Measurements from ENCODE around the gene SPON1. TPM values are rescaled to one million over a fixed set of nuclear protein-coding genes. Genes with fewer than 3 reads are reported as not detected.
"Not testable (repeated sequence)": the region's sequence is repeated elsewhere in the genome, so short reads cannot be mapped to it uniquely, and the experiment has no call there.

The SPON1 gene
- polyA plus RNA-seq, 1 donor = 76.3 TPM

DNA sequence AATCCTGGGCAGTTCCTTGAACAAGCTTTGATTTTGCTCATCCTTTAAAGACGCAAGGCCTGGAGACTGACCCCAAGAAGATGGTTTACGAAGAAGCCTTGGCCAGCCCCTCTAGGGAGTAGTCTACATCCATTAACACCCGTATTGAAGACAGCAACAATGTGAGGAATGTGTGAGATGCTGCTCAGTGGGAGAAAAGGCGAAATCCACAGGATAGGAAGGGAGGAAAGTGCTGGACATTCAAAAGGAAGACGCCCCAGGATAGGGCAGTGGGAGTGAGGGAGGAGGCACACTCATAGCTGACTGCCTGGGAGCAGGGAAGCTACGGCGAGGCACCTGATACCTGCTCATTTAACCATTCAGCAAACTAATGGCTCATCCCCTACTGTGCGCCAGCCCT, 282.4 kb downstream of the SPON1 start:
- no peak for DNase-seq

DNA sequence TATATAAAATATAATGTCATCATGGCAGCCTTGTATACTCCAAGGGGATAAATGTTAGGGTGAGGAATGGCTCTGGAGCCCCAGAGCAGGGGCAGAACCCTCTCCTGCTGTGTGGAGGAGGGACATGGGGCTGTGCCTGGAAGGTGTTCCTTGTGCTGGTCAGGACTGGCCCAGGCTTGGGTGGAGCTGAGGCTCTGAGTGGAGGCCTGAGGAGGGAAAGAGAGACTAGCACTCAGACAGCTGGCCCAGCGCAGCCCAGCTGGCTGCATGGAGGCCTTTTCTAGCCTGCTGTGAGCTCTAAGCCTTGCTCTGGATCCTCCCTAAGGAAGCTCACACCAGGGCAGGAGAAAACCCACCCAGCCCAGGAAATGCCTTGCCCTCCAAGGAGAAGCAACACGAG, 282.9 kb downstream of the SPON1 start:
- no peak for DNase-seq

DNA sequence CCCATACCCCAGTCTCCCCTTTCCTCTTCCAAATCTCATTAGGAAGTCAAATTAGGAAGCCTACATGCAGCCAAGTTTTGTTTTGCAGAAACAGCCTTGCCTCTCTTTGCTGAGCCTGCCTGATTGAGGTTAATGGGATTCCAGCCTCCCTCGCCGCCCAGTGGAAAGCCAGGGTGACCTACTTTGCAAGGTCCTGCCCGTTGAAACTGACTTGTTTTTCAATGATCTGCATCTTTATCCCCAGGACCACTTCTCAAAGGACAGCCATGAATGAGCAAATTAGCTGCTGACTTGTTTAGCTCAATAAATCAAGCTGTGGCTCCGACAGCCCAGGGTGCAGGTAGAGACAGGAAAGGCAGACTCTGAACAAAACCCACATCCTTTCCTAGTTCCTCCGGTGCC, 286.1 kb downstream of the SPON1 start:
- peak; percentile 8 for DNase-seq

DNA sequence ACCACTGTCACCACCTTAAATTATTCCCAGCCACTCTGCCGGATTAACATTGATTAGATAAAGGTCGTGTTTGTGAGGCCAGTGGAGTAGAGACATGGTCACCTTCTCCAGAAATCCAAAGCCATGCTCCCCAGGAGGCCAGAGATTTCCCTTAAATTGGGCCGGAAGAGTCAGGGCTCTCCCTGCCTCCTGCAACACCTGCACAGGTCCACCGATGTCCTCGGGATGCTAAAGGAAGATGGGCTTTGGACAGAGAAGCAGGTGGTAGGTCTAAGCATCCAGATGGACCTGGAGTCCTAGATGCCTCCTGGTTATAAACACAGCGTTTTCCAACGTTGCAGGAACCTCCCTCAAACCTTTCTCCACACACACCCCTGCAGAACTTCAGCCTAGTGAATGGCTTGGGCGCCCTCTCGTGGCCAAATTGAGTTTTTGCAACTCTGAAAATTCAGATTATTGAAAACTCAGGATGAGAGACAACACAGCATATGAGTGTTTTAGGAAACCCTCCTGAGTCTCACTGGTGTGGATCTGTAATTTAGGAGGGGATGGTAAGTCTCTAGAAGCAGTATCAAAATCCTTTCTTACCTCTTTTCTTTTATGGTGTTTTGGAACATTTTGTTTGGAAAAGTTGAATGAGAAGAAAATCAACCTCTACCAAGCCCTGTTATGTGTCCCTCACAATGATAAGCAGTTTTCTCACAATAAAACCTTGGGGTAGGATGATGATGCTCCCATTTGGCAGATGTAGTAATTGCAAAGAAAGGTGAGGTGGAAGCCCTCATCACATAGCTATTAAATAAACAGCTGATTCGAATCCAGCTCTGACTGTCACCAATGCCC, 286.8 kb downstream of the SPON1 start:
- peak; percentile 60 for DNase-seq

DNA sequence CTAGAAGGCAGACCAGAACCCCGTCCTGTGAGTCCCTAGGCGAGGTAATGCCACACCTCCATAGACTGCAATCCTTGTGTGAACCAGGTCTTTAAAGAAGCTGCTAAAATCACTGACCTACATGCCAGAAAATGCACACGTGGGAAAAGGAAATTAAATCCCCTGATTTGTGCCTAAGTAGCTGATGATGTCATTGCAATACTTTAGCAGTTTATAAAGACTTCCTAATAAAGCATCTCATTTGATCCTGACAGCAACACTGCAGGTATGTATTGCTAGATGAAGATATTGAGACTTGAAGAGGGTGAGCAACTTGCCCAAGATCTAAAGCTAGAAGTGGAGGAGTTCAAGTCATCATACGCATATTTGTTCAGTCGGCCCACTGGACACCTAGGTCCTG, 289.2 kb downstream of the SPON1 start:
- no peak for DNase-seq

DNA sequence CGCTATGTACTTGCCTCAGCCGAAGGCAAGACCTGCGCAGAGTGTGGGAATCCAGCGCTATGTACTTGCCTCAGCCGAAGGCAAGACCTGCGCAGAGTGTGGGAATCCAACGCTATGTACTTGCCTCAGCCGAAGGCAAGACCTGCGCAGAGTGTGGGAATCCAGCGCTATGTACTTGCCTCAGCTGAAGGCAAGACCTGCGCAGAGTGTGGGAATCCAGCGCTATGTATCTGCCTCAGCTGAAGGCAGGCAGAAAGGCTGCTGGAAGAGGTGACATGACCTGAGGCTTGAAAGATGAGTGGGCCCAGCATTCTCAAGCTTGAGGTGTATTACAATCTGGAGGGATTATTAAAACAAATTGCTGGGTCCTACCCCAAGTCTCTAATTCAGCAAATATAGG, 290.0 kb downstream of the SPON1 start:
- not testable (repeated sequence) for DNase-seq

DNA sequence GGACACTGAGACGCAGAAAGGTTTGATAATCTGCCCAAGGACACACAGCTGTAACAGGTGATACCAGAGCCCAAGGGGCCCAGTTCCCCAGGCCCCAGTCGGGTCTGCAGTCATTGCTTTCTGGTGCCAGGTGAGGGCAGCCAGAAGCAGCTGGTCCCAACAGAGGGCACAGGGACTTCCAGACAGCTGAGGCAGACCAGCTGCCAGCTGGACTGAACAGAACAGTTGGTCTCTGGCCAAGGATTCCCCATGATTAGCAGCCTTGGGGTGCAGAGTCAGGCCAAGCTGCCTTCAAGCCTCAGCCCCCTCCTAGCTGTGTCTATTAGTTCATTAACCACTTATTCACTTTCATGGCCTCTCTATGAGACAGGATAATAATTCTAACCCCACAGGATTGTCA, 290.9 kb downstream of the SPON1 start:
- peak; percentile 10 for DNase-seq

DNA sequence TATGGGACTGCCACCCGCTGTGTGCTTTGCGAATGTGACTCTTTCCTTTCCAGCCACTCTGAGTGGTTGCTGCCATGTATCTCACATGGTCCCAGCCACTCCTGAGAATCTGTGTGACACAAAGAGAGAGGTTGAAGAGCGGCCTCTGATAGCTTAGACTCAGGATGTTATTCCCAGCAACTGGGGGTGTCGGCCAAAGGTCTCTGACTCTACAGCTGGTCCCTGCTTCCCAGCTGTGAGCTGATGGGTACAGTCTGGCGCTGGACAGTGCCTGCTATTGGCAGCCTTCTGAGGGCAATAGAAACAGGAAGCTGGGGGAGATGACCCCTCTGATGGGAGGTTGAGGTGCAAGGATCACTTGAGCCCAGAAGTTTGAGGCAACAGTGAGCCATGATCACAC, 291.3 kb downstream of the SPON1 start:
- no peak for DNase-seq

DNA sequence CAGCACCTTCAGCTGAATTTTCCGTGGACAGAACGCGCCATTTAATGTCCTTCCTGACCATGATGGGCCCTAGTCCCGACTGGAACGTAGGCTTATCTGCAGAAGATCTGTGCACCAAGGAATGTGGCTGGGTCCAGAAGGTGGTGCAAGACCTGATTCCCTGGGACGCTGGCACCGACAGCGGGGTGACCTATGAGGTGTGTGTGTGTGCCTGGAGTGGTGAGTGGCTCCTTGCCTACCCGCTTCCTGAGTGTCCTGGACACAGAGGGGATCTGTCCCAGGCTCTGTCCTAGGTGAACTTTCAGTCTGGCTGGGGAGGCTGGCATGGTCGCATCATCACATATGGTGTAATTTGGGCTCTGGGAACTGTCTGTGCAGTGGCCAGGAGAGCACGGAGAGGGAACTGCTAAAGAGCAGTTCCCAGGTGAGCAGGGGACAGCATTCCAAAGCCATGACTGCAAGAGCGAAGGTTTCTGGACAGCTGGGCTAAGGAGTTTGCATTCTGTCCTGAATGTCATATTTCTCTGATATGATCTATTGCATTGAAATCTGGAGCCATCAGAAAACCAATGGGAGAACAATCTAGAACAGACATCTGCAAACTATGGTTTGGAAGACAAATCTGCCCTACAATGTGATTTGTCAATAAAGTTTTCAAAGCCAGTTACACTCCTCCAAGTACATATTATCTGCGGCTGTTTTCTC, 292.2 kb downstream of the SPON1 start:
- DNase-seq = no peak

DNA sequence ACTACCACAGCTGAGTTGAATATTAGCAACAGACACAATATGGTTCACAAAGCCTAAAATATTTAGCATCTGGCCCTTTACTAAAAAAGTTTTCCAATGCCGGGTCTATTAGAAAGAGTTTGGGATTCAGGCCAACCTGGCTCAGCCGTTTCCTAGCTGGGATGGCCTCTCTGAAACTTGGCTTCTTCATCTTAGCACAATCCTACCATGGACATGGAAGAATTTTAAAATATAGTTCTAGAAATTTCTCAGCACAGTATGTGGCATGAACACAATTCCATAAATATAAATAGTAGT, 292.7 kb downstream of the SPON1 start:
- DNase-seq = no peak

DNA sequence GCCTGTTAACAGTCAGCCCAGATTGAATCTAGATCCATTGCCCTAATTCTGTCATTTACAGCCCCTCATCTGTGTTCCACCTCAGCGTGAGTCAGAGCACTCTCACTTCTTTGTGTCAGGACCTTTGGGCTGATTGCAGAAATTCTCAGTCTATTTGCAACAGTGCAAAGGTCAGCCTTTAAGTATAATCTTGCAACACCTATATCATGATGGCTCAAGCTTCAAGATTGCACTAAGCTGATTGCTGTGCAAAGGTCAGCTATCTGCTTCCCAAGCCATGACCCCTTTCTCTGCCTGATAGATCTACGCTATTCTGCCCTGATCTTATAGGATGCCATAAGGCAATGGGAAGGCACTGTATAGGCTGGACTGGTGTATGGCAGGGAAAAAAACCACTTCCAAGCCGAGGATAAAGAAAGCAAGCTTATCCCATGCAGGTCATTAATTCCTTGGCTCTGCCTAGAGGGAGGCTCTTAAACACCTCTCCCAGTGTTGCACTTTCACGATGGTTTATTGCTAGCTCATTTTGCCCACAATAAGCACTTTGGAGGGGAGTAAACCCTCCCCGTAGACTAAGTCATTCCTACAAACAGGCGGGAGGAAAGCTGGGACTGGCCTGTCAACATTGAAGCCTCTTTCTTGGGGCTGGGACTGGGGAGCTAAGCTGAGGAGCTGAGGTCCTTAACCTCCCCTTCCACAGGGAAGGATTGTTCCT, 295.9 kb downstream of the SPON1 start:
- DNase-seq = no peak

DNA sequence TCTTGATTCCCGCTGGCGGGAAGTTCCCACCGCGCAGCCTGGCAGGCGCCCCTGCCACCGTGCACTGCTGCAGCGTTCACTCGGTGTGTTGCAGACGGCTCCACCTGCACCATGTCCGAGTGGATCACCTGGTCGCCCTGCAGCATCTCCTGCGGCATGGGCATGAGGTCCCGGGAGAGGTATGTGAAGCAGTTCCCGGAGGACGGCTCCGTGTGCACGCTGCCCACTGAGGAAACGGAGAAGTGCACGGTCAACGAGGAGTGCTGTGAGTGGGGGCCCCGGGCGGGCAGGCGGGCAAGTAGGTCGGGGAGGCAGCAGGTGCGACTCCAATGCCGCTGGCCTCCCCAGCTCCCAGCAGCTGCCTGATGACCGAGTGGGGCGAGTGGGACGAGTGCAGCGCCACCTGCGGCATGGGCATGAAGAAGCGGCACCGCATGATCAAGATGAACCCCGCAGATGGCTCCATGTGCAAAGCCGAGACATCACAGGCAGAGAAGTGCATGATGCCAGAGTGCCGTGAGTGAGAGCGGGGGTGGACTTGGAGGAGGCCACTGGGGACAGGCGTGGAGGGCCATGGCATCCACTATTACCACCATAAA, 296.8 kb downstream of the SPON1 start:
- DNase-seq = no peak

DNA sequence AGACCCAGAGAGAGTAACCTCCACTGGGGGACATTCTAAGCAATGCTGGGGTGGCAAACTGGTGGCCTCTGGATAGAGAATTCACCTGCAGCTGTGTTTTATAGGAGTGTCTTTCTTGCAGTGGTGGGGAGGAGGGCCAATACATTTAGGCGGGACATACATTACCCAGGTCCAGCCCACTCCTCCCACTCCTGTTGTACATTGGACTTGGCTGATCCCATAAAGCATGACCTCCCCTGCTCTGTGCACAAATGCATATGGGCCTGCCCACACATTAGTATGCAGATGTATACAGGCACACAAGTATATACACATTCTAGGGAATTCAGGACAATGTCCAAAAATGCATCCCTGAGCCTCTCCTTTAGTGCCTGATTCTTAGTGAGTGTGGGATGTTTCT, 297.4 kb downstream of the SPON1 start:
- no peak for DNase-seq

DNA sequence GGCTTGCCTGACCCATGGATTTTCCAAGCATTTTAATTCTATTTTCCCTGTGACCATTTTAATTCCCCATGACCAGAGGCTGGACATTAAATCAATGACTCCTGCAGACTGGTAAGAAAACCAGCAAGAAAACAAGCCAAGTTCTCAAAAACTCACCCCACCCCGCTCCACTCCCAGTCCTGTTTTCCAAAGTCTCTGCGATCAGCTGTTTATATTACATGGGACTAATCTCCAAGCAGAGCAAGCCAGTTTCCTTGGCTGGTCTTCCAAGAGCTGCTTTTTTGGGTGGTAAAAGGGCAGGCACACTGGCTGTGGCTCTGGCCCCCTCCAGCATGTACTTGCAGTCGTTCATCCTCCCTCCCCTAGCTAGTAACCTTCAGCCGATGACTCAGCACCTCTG, 298.5 kb downstream of the SPON1 start:
- no peak for DNase-seq

DNA sequence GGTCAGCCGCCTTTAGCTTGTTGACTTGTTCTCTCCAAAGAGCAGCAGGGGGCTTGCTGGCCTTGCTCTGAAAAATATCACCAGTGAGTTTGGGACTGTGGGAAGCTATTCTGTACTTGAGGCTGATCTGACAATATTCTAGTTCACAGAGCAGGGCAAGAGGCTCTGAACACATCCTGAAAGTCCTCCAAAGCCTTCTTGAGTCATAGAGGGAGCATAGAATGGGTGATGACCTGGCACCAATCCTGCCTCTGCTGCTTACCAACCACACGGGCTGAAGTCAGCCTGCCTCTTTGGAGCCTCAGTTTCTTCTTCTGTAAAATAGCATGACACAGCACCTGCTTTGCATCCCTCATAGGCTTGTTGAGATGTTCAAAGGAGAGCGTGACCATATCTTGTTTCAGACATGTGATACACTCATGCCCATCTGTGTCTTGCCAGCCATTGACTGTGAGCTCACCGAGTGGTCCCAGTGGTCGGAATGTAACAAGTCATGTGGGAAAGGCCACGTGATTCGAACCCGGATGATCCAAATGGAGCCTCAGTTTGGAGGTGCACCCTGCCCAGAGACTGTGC, 299.8 kb downstream of the SPON1 start:
- DNase-seq = no peak

DNA sequence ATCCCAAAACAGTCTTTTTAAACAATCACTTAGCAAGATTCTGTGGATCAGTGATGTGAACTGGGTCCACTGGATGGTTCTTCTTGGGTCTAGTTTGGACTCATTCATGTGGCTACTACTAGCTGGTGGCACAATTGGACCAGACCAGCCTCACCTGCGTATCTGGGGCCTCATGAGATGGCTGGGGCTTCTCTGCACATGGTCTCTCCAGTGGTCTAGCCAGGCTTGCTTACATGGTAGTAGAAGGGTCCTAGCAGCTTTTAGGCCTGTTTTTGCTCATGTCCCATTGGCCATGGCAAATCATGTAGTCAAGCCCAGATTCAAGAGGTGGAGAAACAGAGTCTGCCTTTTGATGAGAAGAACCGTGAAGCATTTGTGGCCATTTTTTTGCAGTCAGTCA, 302.4 kb downstream of the SPON1 start:
- no peak for DNase-seq

DNA sequence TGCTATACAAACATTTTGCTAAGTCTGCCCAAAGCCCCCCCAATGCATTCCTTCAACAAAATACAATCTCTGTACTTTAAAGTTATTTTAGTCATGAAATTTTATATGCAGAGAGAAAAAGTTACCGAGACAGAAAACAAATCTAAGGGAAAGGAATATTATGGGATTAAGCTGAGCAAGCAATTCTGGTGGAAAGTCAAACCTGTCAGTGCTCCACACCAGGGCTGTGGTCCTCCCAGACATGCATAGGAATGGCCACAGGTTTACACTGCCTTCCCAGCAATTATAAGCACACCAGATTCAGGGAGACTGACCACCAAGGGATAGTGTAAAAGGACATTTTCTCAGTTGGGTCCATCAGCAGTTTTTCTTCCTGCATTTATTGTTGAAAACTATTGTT, 304.1 kb downstream of the SPON1 start:
- no peak for DNase-seq

DNA sequence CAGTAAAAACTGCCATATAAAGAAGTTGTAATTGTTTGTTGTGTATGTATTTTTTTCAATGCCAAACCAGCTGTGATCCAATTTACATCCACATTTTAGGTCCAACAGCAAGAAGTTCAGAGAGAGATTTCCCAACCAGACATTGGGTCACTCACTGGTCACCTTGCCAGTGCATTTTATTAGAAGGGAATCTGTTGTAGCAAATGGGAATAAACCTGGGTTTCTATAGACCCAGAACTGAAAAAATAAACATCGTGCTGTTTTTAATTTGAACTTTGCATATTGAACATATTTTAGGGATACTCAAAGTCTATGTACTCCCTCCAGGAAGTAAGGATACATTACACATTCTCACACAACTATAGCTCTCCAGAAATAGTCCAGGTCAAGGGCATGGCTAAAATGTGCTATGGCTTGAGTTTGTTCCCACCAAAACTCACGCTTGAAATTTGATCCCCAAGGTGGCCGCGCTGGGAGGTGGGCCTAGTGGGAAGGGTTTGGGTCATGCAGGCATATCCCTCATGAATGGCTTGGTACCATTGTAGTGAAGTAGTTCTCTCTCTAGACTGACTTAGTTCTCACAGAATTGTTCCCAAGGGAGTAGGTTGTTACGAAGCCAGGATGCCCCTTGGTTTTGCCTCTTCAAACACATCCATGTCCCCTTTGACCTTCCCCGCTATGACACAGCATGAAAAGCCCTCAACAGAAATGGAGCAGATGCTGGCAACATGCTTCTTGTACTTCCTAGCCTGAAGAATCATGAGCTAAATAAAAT, 305.5 kb downstream of the SPON1 start:
- no peak for DNase-seq

DNA sequence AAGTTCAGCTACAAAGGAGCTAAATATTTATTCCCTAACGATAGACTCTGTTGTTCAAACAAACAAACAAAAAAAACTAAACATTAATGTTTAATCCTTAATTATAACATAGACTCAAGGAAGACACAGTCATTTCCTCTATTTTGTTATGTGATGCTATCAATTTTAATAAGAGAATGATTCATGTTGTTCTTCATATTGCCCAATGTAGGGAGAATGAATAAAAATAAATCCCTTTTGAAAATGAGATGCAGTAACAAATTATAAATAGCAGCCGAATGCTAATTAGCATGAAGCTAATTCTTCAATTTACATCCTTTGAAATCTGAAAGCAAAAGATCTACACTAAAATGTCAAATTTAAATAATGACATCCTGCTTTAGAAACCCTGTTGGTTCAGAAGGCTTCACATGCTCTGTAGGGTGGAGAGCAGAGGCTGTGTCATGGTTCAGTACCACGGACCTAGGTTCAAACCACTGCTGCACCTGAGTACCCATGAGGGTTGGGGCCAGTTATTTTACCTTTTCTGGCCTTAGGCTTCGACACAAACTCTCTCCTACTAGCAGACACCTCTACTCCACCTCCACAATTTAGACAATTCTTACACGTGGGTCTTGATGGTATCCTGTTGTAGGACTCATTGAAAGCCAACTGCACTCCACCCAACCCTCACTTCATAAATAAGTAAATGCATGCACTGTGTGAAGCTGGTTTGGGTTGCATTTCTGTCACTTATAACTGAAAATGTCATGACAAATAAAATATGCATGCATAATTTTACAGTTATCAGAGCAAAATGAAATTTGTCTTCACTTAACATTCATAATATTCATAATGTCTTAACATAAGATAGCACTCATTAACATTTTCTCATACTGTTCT, 307.4 kb downstream of the SPON1 start:
- DNase-seq = no peak

DNA sequence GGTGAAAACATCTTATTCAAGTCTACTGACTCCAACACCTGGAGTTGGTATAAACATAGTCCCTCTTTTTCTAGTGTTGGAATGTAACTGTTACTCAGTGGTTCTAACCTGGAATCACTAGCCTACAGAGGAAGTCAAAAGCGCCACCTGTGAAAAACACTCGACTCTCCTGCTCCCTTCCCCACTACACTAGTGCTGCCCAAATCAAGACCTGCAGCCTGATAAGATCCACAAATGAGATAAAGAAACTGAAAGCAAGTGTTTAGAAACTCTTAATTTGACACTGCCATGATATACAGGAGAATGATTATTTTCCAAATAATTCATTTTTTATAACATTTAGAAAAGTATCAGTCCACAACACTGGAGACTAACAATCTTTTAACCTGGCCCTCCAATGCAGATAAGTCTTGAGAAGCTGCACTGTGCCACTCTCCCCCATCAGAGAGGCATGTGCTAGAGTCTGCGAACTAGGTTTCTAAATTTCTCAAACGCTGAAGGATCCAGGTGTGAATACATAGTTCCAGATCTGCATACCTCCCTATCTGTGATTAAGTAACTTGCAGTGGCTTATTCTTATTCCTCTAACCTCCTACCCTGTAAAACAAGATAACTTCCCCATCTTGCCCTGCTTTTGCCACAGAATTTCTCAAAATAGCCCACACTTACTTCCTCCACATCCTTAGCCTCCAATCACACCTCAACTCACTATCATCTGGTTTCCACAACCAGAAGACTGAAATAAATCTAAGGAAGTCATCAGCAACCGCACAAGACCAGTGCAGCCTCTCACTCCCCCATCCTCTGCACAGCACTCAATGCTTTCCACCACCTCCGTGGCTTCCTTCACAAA, 308.4 kb downstream of the SPON1 start:
- DNase-seq = no peak

All from left kidney (tissue), 2 donors.